PC-9 (cell line): Measurements from ENCODE around the gene TRIM44.

Experiments used
- EZH2 ChIP-seq: fragments of 200-600 bp; sonication (generic); IDR thresholded peaks from 2 replicates; pipeline ENCODE4 v1.8.0; 2017; ENCODE audit warnings: antibody characterized with exemption, low read depth
- TF ChIP-seq, protein P1 (sequence below): fragments of 200-600 bp; sonication (generic); conservative IDR thresholded peaks from 2 replicates; pipeline ENCODE4 v1.6.1; 2017; ENCODE audit warnings: mixed run types, antibody characterized with exemption, mild to moderate bottlenecking, moderate library complexity

DNA sequence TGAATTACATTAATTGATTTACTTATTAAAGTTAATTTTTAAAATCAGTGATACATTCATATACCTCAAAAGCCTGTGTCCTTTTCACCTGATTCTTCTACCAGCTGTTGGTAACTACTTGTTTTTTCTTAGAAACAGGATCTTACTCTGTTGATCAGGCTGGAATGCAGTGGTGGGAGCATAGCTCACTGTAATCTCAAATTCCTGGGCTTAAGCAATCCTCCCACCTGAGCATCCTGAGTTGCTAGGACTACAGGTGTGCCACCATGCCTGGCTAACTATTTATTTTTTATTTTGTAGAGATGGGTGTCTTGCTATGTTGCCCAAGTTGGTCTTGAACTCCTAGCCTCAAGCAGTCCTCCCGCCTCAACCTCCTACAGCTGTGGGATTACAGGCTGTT is 4.7 kb downstream of the TRIM44 start:
- TF ChIP-seq, protein P1, sequence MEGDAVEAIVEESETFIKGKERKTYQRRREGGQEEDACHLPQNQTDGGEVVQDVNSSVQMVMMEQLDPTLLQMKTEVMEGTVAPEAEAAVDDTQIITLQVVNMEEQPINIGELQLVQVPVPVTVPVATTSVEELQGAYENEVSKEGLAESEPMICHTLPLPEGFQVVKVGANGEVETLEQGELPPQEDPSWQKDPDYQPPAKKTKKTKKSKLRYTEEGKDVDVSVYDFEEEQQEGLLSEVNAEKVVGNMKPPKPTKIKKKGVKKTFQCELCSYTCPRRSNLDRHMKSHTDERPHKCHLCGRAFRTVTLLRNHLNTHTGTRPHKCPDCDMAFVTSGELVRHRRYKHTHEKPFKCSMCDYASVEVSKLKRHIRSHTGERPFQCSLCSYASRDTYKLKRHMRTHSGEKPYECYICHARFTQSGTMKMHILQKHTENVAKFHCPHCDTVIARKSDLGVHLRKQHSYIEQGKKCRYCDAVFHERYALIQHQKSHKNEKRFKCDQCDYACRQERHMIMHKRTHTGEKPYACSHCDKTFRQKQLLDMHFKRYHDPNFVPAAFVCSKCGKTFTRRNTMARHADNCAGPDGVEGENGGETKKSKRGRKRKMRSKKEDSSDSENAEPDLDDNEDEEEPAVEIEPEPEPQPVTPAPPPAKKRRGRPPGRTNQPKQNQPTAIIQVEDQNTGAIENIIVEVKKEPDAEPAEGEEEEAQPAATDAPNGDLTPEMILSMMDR = no peak
- no peak for TF ChIP-seq EZH2
